HEK293T (cell line): Measurements from ENCODE around the gene IL1RAPL1.

Source experiments
- CTCF ChIA-PET: fragments of 350-600 bp; formaldehyde crosslinking; extraction: SDS; loops from one replicate; lab custom pipeline; 2021; ENCODE audit warnings: antibody characterized with exemption, inconsistent platforms; lab: Yijun Ruan, JAX
- POLR2A ChIA-PET: fragments of 350-600 bp; formaldehyde crosslinking; extraction: SDS; loops from one replicate; lab custom pipeline; 2020; ENCODE audit warnings: antibody characterized with exemption, inconsistent platforms; lab: Yijun Ruan, JAX
- DNase-seq: peaks from one replicate; pipeline ENCODE4 v3.0.0; 2012; ENCODE audit warnings: mixed read lengths; ENCODE audit errors: extremely low spot score
- ARNT ChIP-seq: fragments of 450-650 bp; IDR thresholded peaks from 2 replicates; pipeline ENCODE4 v1.6.1; 2017; ENCODE audit warnings: mild to moderate bottlenecking
- BHLHE40 ChIP-seq: fragments of 450-650 bp; IDR thresholded peaks from 2 replicates; pipeline ENCODE4 v1.6.1; 2016; ENCODE audit warnings: mild to moderate bottlenecking, moderate library complexity, borderline replicate concordance
- CTBP1 ChIP-seq: fragments of 450-650 bp; IDR thresholded peaks from 2 replicates; pipeline ENCODE4 v1.6.1; 2016; ENCODE audit warnings: borderline replicate concordance
- ELF4 ChIP-seq: fragments of 450-650 bp; IDR thresholded peaks from 2 replicates; pipeline ENCODE4 v1.6.1; 2017; ENCODE audit warnings: antibody characterized with exemption
- FOXA1 ChIP-seq: fragments of 450-650 bp; IDR thresholded peaks from 2 replicates; pipeline ENCODE4 v1.6.1; 2016; ENCODE audit warnings: mild to moderate bottlenecking
- FOXK2 ChIP-seq: fragments of 450-650 bp; IDR thresholded peaks from 2 replicates; pipeline ENCODE4 v1.6.1; 2016; ENCODE audit warnings: mild to moderate bottlenecking
- FOXM1 ChIP-seq: fragments of 450-650 bp; IDR thresholded peaks from 2 replicates; pipeline ENCODE4 v1.6.1; 2017; ENCODE audit warnings: mild to moderate bottlenecking, borderline replicate concordance
- HDGF ChIP-seq: fragments of 450-650 bp; IDR thresholded peaks from 2 replicates; pipeline ENCODE4 v1.6.1; 2017; ENCODE audit warnings: antibody characterized with exemption, borderline replicate concordance
- L3MBTL2 ChIP-seq: fragments of 450-650 bp; conservative IDR thresholded peaks from 2 replicates; pipeline ENCODE4 v1.6.1; 2016; ENCODE audit warnings: mild to moderate bottlenecking
- LEF1 ChIP-seq: fragments of 450-650 bp; IDR thresholded peaks from 2 replicates; pipeline ENCODE4 v1.6.1; 2017; ENCODE audit warnings: mild to moderate bottlenecking, borderline replicate concordance
- NFRKB ChIP-seq: fragments of 450-650 bp; IDR thresholded peaks from 2 replicates; pipeline ENCODE4 v1.6.1; 2016; ENCODE audit warnings: mild to moderate bottlenecking, moderate library complexity
- SP1 ChIP-seq: fragments of 450-650 bp; IDR thresholded peaks from 2 replicates; pipeline ENCODE4 v1.6.1; 2017
- SUZ12 ChIP-seq: fragments of 450-650 bp; IDR thresholded peaks from 2 replicates; pipeline ENCODE4 v1.6.1; 2016; ENCODE audit warnings: mild to moderate bottlenecking
- TARDBP ChIP-seq: fragments of 450-650 bp; IDR thresholded peaks from 2 replicates; pipeline ENCODE4 v1.6.1; 2016
- ZNF384 ChIP-seq: fragments of 450-650 bp; IDR thresholded peaks from 2 replicates; pipeline ENCODE4 v1.6.1; 2016
- TF ChIP-seq, protein P1 (sequence below): fragments of 450-650 bp; IDR thresholded peaks from 2 replicates; pipeline ENCODE4 v1.6.1; 2016

IL1RAPL1 gene

DNA sequence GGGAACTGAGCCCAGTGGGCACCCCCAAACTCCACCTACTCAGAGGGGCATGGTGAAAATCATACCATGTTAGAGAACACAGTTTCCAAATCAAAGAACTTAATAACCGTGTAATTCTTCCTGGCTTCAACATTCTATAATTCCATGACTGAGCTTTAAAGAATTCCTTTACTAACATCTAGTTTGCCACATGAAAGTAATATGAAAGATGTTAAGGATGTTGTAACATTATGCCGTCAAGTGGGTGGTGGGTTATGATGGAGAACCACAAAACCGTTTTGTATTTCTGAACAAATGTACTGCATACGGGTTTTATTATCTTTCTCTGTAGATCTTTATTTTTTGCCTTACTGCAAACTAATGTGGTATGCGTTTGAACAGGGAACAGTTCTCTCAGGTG lies 1079.1 kb downstream of the IL1RAPL1 start:
- TF ChIP-seq TARDBP: no peak
- TF ChIP-seq NFRKB: no peak
- no peak for TF ChIP-seq FOXA1
- no peak for TF ChIP-seq FOXK2
- no peak for TF ChIP-seq BHLHE40
- no peak for TF ChIP-seq HDGF
- TF ChIP-seq, protein P1, sequence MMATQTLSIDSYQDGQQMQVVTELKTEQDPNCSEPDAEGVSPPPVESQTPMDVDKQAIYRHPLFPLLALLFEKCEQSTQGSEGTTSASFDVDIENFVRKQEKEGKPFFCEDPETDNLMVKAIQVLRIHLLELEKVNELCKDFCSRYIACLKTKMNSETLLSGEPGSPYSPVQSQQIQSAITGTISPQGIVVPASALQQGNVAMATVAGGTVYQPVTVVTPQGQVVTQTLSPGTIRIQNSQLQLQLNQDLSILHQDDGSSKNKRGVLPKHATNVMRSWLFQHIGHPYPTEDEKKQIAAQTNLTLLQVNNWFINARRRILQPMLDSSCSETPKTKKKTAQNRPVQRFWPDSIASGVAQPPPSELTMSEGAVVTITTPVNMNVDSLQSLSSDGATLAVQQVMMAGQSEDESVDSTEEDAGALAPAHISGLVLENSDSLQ: no peak
- CTCF ChIA-PET: no interaction called here
- DNase-seq: no peak
- POLR2A ChIA-PET: no interaction called here

- ChIA-PET POLR2A (no interaction called here), CTCF (no interaction called here)
- DNase-seq: no peak
- no peak for TF ChIP-seq BHLHE40
- TF ChIP-seq CTBP1: no peak
- no peak for TF ChIP-seq FOXK2
- no peak for TF ChIP-seq HDGF
- no peak for TF ChIP-seq SUZ12
- no peak for TF ChIP-seq FOXM1
- TF ChIP-seq ELF4: no peak
- no peak for TF ChIP-seq L3MBTL2
- TF ChIP-seq, protein P1: no peak
- no peak for TF ChIP-seq NFRKB
- no peak for TF ChIP-seq FOXA1
- no peak for TF ChIP-seq ARNT
- no peak for TF ChIP-seq SP1
- TF ChIP-seq LEF1: no peak
- TF ChIP-seq ZNF384: no peak
- no peak for TF ChIP-seq TARDBP
Measured at GRCh38 chrX:29671421-29671820, 1084.2 kb downstream of the IL1RAPL1 start.

GRCh38 chrX:29687687-29688086 lies 1100.4 kb downstream of the IL1RAPL1 start:
- TF ChIP-seq CTBP1 (no peak), TARDBP (no peak), ELF4 (no peak), L3MBTL2 (no peak), FOXA1 (no peak), SUZ12 (no peak), SP1 (no peak), LEF1 (no peak), ZNF384 (no peak), HDGF (no peak), BHLHE40 (no peak), FOXK2 (no peak), NFRKB (no peak), ARNT (no peak), FOXM1 (no peak)
- TF ChIP-seq, protein P1: no peak
- POLR2A ChIA-PET: no interaction called here
- CTCF ChIA-PET: no interaction called here
- DNase-seq: no peak

GRCh38 chrX:29690061-29690460 lies 1102.8 kb downstream of the IL1RAPL1 start:
- ChIA-PET CTCF (no interaction called here), POLR2A (no interaction called here)
- no peak for DNase-seq
- TF ChIP-seq HDGF: no peak
- TF ChIP-seq, protein P1: no peak
- TF ChIP-seq LEF1: no peak
- no peak for TF ChIP-seq FOXK2
- no peak for TF ChIP-seq ELF4
- no peak for TF ChIP-seq BHLHE40
- no peak for TF ChIP-seq ARNT
- TF ChIP-seq ZNF384: no peak

DNA sequence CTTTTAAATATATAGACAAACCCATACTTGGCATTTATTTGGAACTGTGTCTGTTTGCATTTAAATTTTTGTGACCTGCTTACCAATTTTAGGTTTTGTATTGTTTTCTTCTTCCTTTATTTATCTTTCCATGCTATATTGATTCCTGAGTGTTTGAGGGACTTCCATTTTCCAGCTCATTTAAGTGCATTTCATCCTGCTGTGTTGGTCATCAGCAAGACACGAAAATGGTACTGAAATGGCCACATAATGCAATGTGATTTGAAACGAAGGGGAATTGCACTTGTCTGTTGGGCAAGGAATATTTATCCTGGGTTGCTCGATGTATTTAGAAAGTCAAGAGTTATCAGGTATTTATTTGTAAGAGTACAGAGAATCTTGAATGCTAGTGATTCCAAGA lies 1103.8 kb downstream of the IL1RAPL1 start:
- DNase-seq: no peak
- TF ChIP-seq TARDBP (no peak), L3MBTL2 (no peak), FOXM1 (no peak), FOXK2 (no peak), CTBP1 (no peak), SP1 (no peak)
- CTCF ChIA-PET: no interaction called here
- POLR2A ChIA-PET: no interaction called here

- TF ChIP-seq FOXM1: no peak
- no peak for TF ChIP-seq LEF1
- no peak for TF ChIP-seq SP1
- no peak for TF ChIP-seq TARDBP
- TF ChIP-seq ELF4: no peak
- TF ChIP-seq ZNF384: no peak
- no peak for TF ChIP-seq ARNT
- no peak for TF ChIP-seq CTBP1
- no peak for TF ChIP-seq NFRKB
- TF ChIP-seq FOXA1: no peak
- TF ChIP-seq BHLHE40: no peak
- TF ChIP-seq HDGF: no peak
- TF ChIP-seq, protein P1: no peak
- TF ChIP-seq SUZ12: no peak
- no peak for TF ChIP-seq FOXK2
- TF ChIP-seq L3MBTL2: no peak
- ChIA-PET CTCF (no interaction called here), POLR2A (no interaction called here)
- DNase-seq: no peak
Measured at GRCh38 chrX:29693912-29694311, 1106.7 kb downstream of the IL1RAPL1 start.
